HK-2 (cell line): Measurements from ENCODE around the gene KRTAP2-1.
"Not testable (repeated sequence)": the region's sequence is repeated elsewhere in the genome, so short reads cannot be mapped to it uniquely, and the experiment has no call there.

Source experiments
- DNase-seq: peaks from one replicate; pipeline ENCODE4 v3.0.0-alpha.2; 2018; ENCODE audit not compliant: unreplicated experiment

Gene KRTAP2-1

GRCh38 chr17:41012326-41013120, 34.6 kb downstream of the KRTAP2-1 start:
- no peak for DNase-seq

- DNase-seq = no peak
Measured at GRCh38 chr17:41010441-41010840, 36.7 kb downstream of the KRTAP2-1 start.

- DNase-seq = no peak
Measured at GRCh38 chr17:41009936-41010335, 37.2 kb downstream of the KRTAP2-1 start.

GRCh38 chr17:41009301-41009760, 37.8 kb downstream of the KRTAP2-1 start:
- no peak for DNase-seq

- no peak for DNase-seq
Measured at GRCh38 chr17:41008811-41009210, 38.3 kb downstream of the KRTAP2-1 start, which contains the start of gene KRTAP3-1. Gene KRTAP3-1 (minus strand): TSS chr17:41009128. CDS start chr17:41009074, 54 bp downstream.

- no peak for DNase-seq
Measured at GRCh38 chr17:41004397-41004796, 42.7 kb downstream of the KRTAP2-1 start.

- DNase-seq = no peak
Measured at GRCh38 chr17:41003926-41004325, 43.2 kb downstream of the KRTAP2-1 start.

- DNase-seq = no peak
Measured at GRCh38 chr17:41002814-41003213, 44.3 kb downstream of the KRTAP2-1 start.

GRCh38 chr17:41001795-41002194, 45.3 kb downstream of the KRTAP2-1 start:
- DNase-seq = no peak

GRCh38 chr17:40999563-40999962, 47.6 kb downstream of the KRTAP2-1 start, which contains the start of gene KRTAP3-2:
Gene KRTAP3-2 (minus strand): TSS chr17:40999906. CDS start chr17:40999853, 53 bp downstream.
- not testable (repeated sequence) for DNase-seq

GRCh38 chr17:40997361-40997760, 49.8 kb downstream of the KRTAP2-1 start:
- no peak for DNase-seq

GRCh38 chr17:40996829-40997228, 50.3 kb downstream of the KRTAP2-1 start:
- DNase-seq = no peak
